Activated CD4-positive, alpha-beta T cell treated with anti-CD3 and anti-CD28 coated beads, Interleukin-2, amount 50 U/mL, for 4 hours (primary cell): Measurements from ENCODE around the gene E4F1.
A peak's percentile ranks its signal among the peaks of the same experiment; 100 is the strongest.

Experiments
- DNase-seq, 2 experiments: peaks; one replicate each; pipeline ENCODE4 v3.0.0-alpha.2; 2020

E4F1 gene

DNA sequence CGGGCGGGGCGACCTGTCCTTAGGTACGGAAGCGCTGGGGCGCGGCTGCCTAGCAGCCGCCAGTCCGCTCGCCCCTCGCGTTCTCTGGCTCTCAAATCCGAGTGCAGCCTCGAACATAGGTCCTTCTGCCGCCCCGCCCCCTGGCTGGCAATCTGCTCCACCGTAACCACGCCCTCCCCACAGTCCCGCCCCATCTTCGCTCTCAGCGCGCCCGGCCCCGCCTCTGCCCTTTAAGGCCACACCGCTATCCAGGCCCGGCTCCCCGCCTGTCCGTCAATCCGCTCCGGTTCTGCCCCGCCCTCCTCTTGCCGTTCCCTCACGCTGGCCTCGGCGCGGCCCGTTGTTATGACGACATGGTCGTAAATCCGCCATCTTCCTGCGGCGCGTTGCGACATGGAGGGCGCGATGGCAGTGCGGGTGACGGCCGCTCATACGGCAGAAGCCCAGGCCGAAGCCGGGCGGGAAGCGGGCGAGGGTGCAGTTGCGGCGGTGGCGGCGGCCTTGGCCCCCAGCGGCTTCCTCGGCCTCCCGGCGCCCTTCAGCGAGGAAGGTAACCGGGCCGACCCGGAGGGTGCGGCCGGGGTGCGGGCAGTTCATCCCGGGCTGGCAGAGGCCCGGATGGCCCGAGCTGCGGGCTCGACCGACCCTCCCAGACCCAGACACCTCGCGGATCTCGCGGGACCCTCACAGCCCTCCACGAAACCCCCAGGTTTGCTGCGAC is at the start of gene E4F1:
E4F1 (plus strand) TSS at position 371 of the 721 bp plus-strand sequence; CDS start at position 394, 23 bp downstream.
- DNase-seq: peak; percentile 99

DNA sequence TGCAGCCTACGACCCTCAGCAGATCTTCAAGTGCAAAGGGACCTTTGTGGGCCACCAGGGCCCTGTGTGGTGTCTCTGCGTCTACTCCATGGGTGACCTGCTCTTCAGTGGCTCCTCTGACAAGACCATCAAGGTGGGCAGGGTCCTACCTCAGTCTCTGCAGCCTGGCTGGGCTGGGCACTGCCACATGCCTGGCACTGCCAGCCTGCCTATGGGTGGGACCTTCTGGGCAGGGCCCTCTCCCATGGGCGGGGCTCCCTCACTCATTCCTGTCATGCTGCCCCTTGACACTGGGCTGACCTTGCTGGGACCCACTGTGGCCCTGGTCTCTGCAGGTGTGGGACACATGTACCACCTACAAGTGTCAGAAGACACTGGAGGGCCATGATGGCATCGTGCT is 49.5 kb upstream of the E4F1 start:
- no peak for DNase-seq

- DNase-seq: no peak
These were observed 48.8 kb upstream of the E4F1 start for GRCh38 chr16:2174396-2175131.

DNA sequence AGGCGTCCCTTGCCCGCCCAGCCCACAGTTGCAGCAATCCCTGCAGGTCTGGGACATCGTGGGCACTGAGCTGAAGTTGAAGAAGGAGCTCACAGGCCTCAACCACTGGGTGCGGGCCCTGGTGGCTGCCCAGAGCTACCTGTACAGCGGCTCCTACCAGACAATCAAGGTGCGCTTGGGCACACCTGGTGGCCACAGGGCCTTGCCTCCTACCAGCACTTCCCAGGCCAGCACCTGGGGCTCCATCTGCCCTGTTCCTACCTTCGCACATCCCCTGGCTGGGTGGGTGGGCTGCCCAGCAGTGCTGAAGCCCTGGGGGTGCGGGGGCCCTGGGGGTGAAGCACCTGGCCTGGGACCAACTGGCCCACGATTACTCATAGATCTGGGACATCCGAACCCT is 47.9 kb upstream of the E4F1 start:
- DNase-seq: no peak

GRCh38 chr16:2176047-2176446 is 47.3 kb upstream of the E4F1 start:
- DNase-seq: no peak

GRCh38 chr16:2177101-2177500 is 46.3 kb upstream of the E4F1 start:
- DNase-seq: no peak

- DNase-seq: no peak
These were observed 45.8 kb upstream of the E4F1 start for GRCh38 chr16:2177561-2177960.

DNA sequence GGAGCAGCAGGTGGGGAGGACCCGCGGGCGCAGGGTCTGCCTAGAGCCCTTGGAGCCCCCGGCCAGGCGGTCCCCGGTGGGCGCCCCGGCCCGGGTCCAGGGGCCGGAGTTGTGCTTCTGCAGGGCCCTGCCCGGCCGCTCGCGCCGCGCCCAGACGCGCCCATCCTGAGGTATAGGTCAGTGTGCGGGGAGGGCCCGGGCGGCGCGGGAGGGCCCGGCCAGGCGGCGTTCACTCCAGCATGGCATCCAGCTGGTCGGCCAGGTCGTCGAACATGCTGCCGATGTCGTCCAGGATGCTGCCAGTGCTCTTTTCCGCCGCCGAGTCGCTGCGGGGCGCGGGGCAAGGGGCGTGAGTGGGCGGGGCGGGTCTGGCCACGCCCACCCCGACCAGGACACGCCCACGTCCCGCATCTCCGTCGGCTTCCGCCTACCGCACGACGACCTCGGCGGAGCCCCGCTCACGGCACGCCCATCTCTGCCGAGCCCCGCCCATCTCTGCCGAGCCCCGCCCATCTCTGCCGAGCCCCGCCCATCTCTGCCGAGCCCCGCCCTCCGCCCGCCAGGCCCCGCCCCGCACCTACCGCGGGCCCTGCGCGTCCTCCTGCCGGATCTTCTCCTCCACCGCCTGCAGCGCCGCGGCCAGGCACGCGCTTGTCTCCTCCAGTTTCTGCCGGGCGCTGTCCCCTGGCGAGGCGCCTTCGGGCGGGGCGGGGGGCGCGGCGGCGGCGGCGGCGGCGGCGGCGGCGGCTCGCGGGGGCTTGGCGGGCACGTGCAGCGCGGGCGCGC is 44.9 kb upstream of the E4F1 start:
- DNase-seq: peak in 1 of 2 experiments; percentile 9

DNA sequence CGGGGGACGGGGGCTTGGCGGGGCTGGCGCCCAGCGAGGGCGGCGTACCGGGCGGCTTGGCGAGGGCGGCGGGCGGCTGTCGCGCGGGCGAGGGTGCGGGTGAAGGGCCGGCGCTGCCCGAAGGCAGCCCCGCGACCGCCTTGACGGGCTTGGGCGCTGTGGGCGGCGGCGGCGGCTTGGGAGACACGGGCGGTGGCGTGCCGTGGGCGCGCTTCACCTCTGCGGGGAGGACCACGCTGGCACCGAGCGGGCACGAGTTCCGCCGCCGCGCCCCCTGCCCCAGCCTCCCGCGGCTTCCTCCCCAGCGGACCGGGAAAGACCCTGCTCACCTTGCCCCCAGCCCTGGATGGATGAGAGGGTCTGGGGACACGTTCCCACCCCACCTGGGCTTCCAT is 44.3 kb upstream of the E4F1 start:
- no peak for DNase-seq

DNA sequence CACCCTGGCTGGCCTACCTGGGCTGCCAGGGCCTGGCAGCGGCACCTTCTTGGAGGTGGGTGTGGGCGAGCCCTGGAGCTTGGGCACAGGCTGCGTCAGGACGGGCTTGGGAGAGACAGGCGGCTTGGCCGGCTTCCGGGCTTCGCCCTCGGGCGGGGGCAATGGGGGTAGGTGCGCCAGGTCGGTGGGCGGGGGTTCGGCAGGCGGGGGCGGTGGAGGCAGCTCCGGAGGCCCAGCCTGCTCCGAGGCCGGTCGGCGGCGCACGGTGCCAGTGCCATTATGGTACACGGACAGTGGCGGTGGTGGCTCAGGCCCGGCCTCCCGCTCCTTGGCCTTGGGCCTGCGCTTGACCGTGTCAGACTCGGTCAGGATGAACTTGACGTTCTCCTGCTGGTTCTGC is 43.8 kb upstream of the E4F1 start:
- DNase-seq: no peak

DNA sequence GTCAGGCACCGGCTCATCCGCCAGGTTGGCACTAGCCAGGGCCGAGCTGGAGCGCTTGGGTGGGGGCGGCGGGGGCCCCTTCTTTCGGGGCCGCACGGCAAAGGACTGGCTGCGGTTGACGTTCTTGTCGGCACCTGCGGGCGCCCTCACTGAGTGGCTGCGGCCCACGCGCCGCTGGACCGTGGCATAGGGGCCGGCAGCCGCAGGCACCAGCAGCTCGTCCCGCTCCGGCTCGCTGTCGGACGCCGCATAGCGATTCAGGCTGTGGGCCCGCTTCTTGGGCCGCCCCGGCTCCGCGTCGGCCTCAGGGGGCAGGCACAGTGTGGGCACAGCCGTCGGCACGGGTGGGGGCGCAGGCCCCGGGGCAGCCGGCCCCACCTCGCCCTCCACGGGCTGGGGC is 42.9 kb upstream of the E4F1 start:
- DNase-seq: no peak

- DNase-seq: no peak
These were observed 42.1 kb upstream of the E4F1 start for GRCh38 chr16:2180962-2181923.

GRCh38 chr16:2181952-2182351 is 41.4 kb upstream of the E4F1 start:
- no peak for DNase-seq

- DNase-seq: no peak
These were observed 39.7 kb upstream of the E4F1 start for GRCh38 chr16:2183671-2184070.

GRCh38 chr16:2184346-2184745 is 39.0 kb upstream of the E4F1 start:
- no peak for DNase-seq

DNA sequence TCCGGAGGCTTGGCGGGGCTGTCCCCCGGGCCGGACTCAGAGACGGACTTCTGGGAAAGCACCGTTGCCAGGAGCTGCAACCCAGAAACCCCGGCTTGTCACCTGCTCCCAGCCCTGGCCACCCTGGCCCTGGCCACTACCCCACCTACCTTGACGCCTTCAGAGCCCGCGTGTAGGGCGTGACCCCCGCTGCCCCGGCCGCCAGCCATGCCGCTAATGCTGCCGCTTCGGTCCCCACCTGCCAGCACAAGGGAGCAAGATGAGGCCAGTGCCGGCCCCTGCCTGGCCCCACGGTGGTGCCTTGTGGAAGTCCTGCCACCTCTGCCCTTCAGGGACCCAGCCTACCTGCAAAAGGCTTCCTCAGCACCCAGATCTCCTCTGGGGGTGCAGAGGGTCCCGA is 38.4 kb upstream of the E4F1 start:
- no peak for DNase-seq

DNA sequence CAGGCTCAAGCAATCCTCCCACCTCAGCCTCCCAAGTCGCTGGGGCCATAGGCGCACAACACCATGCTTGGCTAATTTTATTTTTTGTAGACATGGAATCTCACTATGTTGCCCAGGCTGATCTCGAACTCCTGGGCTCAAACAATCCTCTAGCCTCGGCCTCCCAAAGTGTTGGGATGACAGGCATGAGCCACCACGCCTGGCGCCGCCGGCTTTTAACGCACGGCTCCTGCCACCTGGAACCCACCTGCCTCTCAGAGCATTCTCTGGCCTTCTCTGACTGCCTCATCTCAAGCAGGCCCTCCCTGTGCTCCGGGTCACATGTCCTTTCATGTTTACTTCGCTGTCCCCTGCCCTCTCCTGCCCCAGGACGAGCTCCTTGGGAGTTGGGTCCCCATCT is 37.3 kb upstream of the E4F1 start:
- DNase-seq: no peak

GRCh38 chr16:2186505-2186904 is 36.9 kb upstream of the E4F1 start:
- no peak for DNase-seq

GRCh38 chr16:2187212-2187611 is 36.2 kb upstream of the E4F1 start:
- no peak for DNase-seq

DNA sequence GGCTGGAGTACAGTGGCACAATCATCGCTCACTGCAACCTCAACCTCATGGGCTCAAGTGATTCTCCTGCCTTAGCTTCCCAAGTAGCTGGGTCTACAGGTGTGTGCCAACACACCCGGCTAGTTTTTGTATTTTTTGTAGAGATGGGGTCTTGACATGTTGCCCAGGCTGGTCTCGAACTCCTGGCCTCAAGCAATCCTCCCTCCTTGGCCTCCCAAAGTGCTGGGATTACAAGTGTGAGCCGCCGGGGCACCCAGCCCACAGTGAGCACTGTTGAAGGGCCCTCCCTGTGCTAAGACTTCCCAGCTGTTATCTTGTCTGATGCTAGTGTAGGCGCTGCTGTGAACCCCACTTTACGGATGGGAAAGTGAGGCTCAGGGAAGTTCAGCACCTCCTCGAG is 35.0 kb upstream of the E4F1 start:
- no peak for DNase-seq

DNA sequence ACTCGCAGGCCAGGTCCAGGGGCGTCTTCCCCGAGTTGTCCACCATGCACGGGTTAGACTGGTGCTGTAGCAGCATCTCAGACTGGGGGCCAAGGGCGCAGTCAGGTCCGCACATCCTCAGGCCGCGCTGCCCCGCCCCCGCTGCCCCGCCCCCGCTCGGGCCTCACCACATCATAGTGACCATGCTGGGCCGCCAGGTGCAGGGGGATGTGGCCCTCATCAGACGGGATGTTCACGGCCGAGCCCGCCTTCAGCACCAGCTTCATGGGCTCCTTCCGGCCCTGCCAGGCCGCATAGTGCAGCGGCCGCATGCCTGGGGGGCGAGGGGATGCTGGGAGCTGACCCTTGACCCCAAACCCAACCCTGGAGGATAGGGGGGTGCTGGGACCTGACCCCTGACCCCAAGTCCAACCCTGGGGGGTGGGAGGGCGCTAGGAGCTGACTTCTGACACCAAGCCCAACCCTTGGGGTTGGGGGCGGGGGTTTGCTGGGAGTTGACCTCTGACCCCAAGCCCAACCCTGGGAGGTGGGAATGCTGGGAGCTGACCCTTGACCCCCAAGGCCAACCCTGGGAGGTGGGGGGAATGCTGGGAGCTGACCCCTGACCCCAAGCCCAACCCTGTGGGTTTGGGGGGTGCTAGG is 34.0 kb upstream of the E4F1 start:
- no peak for DNase-seq
